Measurements from ENCODE around the gene RPRD1B.

Gene RPRD1B

GRCh38 chr20:38116409-38117165, 83.0 kb downstream of the RPRD1B start:
- no peak for DNase-seq (ENCODE audit: insufficient read length, low spot score)

GRCh38 chr20:38117205-38117604, 83.7 kb downstream of the RPRD1B start:
- DNase-seq (ENCODE audit: insufficient read length, low spot score) = no peak
- no peak for FAIRE-seq

More at GRCh38 chr20:38116409-38117165, 83.0 kb downstream of the RPRD1B start:
- no peak for FAIRE-seq

- FAIRE-seq (peak; percentile 91), DNase-seq (ENCODE audit: insufficient read length, low spot score) (peak; percentile 86)
Measured at GRCh38 chr20:38117635-38118034, 84.1 kb downstream of the RPRD1B start.

- peak; percentile 51 for FAIRE-seq
- no peak for DNase-seq (ENCODE audit: insufficient read length, low spot score)
Measured at GRCh38 chr20:38119446-38119845, 85.9 kb downstream of the RPRD1B start.

- DNase-seq (ENCODE audit: insufficient read length, low spot score) (no peak), FAIRE-seq (peak; percentile 26)
Measured at GRCh38 chr20:38120625-38120988, 87.1 kb downstream of the RPRD1B start.

- FAIRE-seq = peak; percentile 88
- no peak for DNase-seq (ENCODE audit: insufficient read length, low spot score)
Measured at GRCh38 chr20:38121741-38122140, 88.2 kb downstream of the RPRD1B start.

- FAIRE-seq (no peak), DNase-seq (ENCODE audit: insufficient read length, low spot score) (no peak)
Measured at GRCh38 chr20:38123021-38123587, 89.6 kb downstream of the RPRD1B start.

- DNase-seq (ENCODE audit: insufficient read length, low spot score) (no peak), FAIRE-seq (no peak)
Measured at GRCh38 chr20:38125157-38126056, 91.9 kb downstream of the RPRD1B start.

- peak; percentile 55 for FAIRE-seq
Measured at GRCh38 chr20:38126146-38126921, 92.8 kb downstream of the RPRD1B start.

GRCh38 chr20:38126932-38127621, 93.5 kb downstream of the RPRD1B start:
- DNase-seq (ENCODE audit: insufficient read length, low spot score) (peak; percentile 81), FAIRE-seq (peak; percentile 75)

More at GRCh38 chr20:38126146-38126921, 92.8 kb downstream of the RPRD1B start:
- no peak for DNase-seq (ENCODE audit: insufficient read length, low spot score)

GRCh38 chr20:38127920-38128528, 94.5 kb downstream of the RPRD1B start:
- DNase-seq (ENCODE audit: insufficient read length, low spot score) = no peak
- no peak for FAIRE-seq

- DNase-seq (ENCODE audit: insufficient read length, low spot score) (no peak), FAIRE-seq (no peak)
Measured at GRCh38 chr20:38128691-38129090, 95.1 kb downstream of the RPRD1B start.

GRCh38 chr20:38129248-38129865, 95.8 kb downstream of the RPRD1B start:
- DNase-seq (ENCODE audit: insufficient read length, low spot score) (no peak), FAIRE-seq (peak; percentile 4)

GRCh38 chr20:38129893-38130609, 96.5 kb downstream of the RPRD1B start:
- DNase-seq (ENCODE audit: insufficient read length, low spot score) = no peak
- FAIRE-seq = peak; percentile 46

GRCh38 chr20:38130687-38131587, 97.4 kb downstream of the RPRD1B start:
- DNase-seq (ENCODE audit: insufficient read length, low spot score) (no peak), FAIRE-seq (no peak)

- FAIRE-seq (peak; percentile 60), DNase-seq (ENCODE audit: insufficient read length, low spot score) (no peak)
Measured at GRCh38 chr20:38131588-38132121, 98.1 kb downstream of the RPRD1B start.

Data from HTR-8/SVneo (cell line).